Measurements from ENCODE around the gene SLC15A3. TPM values are rescaled to one million over a fixed set of nuclear protein-coding genes. Genes with fewer than 3 reads are reported as not detected.
A peak's percentile ranks its signal among the peaks of the same experiment; 100 is the strongest.

SLC15A3 gene
- total RNA-seq (1 to 10 TPM; 1.2 to 1.5 TPM), polyA plus RNA-seq (not detected)

DNA sequence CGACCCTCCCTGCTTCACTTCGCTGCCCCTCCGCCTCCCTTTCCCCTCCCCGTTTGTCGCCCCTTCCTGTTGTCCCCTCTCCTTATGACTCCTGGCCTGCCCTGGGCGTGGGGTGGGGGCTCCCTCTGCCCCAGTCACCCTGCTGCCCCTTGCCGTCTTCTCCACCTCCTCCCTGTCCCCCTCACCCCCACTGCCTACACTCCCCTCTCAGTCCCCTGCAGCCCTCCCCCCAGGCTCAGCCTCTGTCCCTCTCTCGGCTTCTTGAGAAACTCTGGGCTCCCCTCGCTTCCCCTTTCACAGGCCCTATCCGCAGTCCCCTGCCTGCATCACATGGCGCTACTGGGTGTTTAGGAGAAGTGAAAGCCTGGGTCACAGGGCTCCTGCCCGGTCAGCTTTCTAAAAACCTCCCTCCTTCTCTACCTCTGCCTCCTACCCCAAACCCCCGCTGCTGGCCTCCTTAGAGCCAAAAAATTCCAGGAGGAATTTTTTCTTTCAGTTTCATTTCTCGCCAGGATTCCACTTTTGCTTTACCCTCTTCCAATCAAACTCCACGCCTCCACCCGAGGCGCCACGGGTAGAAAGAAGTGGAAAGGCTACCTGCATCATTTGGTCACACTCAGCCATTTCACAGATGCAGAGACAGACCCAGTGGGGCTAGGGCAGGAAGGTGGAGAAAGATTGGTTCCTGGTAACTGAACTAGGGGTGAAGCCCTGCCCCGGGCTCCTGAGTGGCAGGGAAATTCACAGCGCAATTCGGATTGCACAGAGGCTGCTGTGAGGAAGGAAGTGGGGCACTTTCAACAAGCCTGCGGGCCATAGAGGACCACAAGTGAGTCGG lies at the start of gene SLC15A3:
Gene SLC15A3 (minus strand): TSS at position 273 of the 838 bp plus-strand sequence. CDS start 625 bp downstream, outside the sequence.
- peak in 2 of 5 donors; percentile 20 to 63 for DNase-seq
- peaks cover 16% of the 10 kb centered on the region for H3K4me1 ChIP-seq (ENCODE audit: insufficient read depth, low read length)
- Mint-ChIP-seq H3K4me3 (peak within 1 kb of the TSS; percentile 55 to 84 (median 78)), H3K9me3 (no peaks in the 10 kb centered on the region), H3K4me1 (peaks cover 10 to 21% (median 13%) of the 10 kb centered on the region in 3 donors), H3K27ac (peak within 1 kb of the TSS; percentile 1 to 93 (median 78)), H3K36me3 (no peaks in the 10 kb centered on the region), H3K27me3 (peaks cover 25 to 28% of the 10 kb centered on the region in 2 donors)
- POLR2A ChIA-PET = no interaction called here
- CTCF ChIA-PET = no interaction called here
- no peak within 1 kb of the TSS for H3K27ac ChIP-seq (ENCODE audit: low read depth, low read length)
- peak within 1 kb of the TSS; percentile 69 for H3K4me3 ChIP-seq (ENCODE audit: low read length)
- no peaks in the 10 kb centered on the region for H3K27me3 ChIP-seq (ENCODE audit: insufficient read depth, low read length, poor library complexity, severe bottlenecking)
- no peaks in the 10 kb centered on the region for H3K9me3 ChIP-seq (ENCODE audit: low read length)
- H3K36me3 ChIP-seq (ENCODE audit: insufficient read depth, low read length) = no peaks in the 10 kb centered on the region

GRCh38 chr11:61000426-61000825 lies 48.5 kb upstream of the SLC15A3 start:
- CTCF ChIA-PET = no interaction called here
- Histone ChIP-seq H3K4me3 (ENCODE audit: low read length) (no peak overlapping the region), H3K9me3 (ENCODE audit: low read length) (no peaks in the 10 kb centered on the region), H3K36me3 (ENCODE audit: insufficient read depth, low read length) (peaks cover 19% of the 10 kb centered on the region), H3K27me3 (ENCODE audit: insufficient read depth, low read length, poor library complexity, severe bottlenecking) (no peaks in the 10 kb centered on the region), H3K4me1 (ENCODE audit: insufficient read depth, low read length) (peaks cover 58% of the 10 kb centered on the region), H3K27ac (ENCODE audit: low read depth, low read length) (no peak overlapping the region)
- H3K4me1 Mint-ChIP-seq = peaks cover 44 to 87% (median 76%) of the 10 kb centered on the region in 3 donors
- no peak for DNase-seq
- POLR2A ChIA-PET = interaction anchor here (0.6 kb wide), 2 partner anchors 9 to 42 kb away, joined by 3 to 4 read pairs; no protein-coding TSS in a partner anchor
- peaks cover 0 to 81% (median 10%) of the 10 kb centered on the region in 3 donors for H3K36me3 Mint-ChIP-seq
- H3K4me3 Mint-ChIP-seq = peak overlapping the region in 1 of 7 donors; percentile 51
- H3K27me3 Mint-ChIP-seq = no peaks in the 10 kb centered on the region
- H3K9me3 Mint-ChIP-seq = no peaks in the 10 kb centered on the region
- peak overlapping the region in 5 of 8 donors; percentile 37 to 89 (median 68) for H3K27ac Mint-ChIP-seq

- H3K4me1 ChIP-seq (ENCODE audit: insufficient read depth, low read length) = peaks cover 56% of the 10 kb centered on the region
- no peak overlapping the region for H3K27ac ChIP-seq (ENCODE audit: low read depth, low read length)
- H3K36me3 ChIP-seq (ENCODE audit: insufficient read depth, low read length) = peaks cover 37% of the 10 kb centered on the region
- H3K9me3 Mint-ChIP-seq = no peaks in the 10 kb centered on the region
- H3K36me3 Mint-ChIP-seq = peaks cover 6 to 72% (median 17%) of the 10 kb centered on the region in 3 donors
- H3K9me3 ChIP-seq (ENCODE audit: low read length) = no peaks in the 10 kb centered on the region
- peak overlapping the region in 1 of 7 donors; percentile 40 for H3K4me3 Mint-ChIP-seq
- H3K27me3 Mint-ChIP-seq = no peaks in the 10 kb centered on the region
- peak overlapping the region in 5 of 8 donors; percentile 38 to 84 (median 79) for H3K27ac Mint-ChIP-seq
- no peak overlapping the region for H3K4me3 ChIP-seq (ENCODE audit: low read length)
- H3K27me3 ChIP-seq (ENCODE audit: insufficient read depth, low read length, poor library complexity, severe bottlenecking) = no peaks in the 10 kb centered on the region
- peaks cover 40 to 82% (median 72%) of the 10 kb centered on the region in 3 donors for H3K4me1 Mint-ChIP-seq
- CTCF ChIA-PET = interaction anchor here (1.9 kb wide), 1 partner anchor 10 kb away, joined by 5 read pairs; no protein-coding TSS in a partner anchor
- POLR2A ChIA-PET = no interaction called here
- no peak for DNase-seq
Observed at GRCh38 chr11:60996381-60997138, 44.6 kb upstream of the SLC15A3 start.

- ChIA-PET CTCF (interaction anchor here (1.0 to 1.9 kb wide), 2 partner anchors 9 to 24 kb away, joined by 3 to 5 read pairs; no protein-coding TSS in a partner anchor), POLR2A (no interaction called here)
- no peak for DNase-seq
- H3K9me3 Mint-ChIP-seq = no peaks in the 10 kb centered on the region
- H3K27ac Mint-ChIP-seq = peak overlapping the region in 6 of 8 donors; percentile 54 to 84 (median 73)
- no peaks in the 10 kb centered on the region for H3K9me3 ChIP-seq (ENCODE audit: low read length)
- H3K4me3 Mint-ChIP-seq = peak overlapping the region in 2 of 7 donors; percentile 72 to 78
- no peak overlapping the region for H3K4me3 ChIP-seq (ENCODE audit: low read length)
- peaks cover 43 to 82% (median 73%) of the 10 kb centered on the region in 3 donors for H3K4me1 Mint-ChIP-seq
- peaks cover 60% of the 10 kb centered on the region for H3K4me1 ChIP-seq (ENCODE audit: insufficient read depth, low read length)
- H3K36me3 Mint-ChIP-seq = peaks cover 6 to 73% (median 18%) of the 10 kb centered on the region in 3 donors
- H3K27me3 Mint-ChIP-seq = no peaks in the 10 kb centered on the region
- no peaks in the 10 kb centered on the region for H3K27me3 ChIP-seq (ENCODE audit: insufficient read depth, low read length, poor library complexity, severe bottlenecking)
- H3K36me3 ChIP-seq (ENCODE audit: insufficient read depth, low read length) = peaks cover 41% of the 10 kb centered on the region
- H3K27ac ChIP-seq (ENCODE audit: low read depth, low read length) = no peak overlapping the region
Observed at GRCh38 chr11:60995798-60996197, 43.8 kb upstream of the SLC15A3 start.

DNA sequence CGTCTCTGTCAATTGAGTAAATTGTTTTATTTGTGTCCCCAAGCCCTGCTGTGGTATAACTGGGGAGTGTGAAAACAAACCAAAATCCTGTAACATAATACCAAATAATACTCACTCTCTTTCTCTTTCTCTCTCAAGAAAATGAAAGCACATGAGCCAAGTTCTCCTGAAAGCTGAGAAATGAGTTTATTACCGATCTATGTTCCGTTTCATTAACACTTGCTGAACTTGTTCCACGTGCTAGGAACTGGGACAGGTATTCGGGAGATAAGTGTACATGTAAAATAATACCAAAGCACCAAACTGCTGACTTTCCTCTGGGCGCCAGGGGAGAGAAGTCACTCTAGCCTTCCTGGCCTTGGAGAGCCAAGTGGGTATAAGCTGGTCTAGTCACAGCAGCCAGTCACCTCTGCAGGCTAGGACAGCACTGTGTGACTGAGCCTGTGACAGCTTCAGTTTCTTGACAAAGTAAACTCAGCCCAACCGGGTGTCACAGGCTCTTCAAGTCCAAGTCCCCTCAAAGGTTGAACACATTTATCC lies 42.6 kb upstream of the SLC15A3 start:
- Histone ChIP-seq H3K9me3 (ENCODE audit: low read length) (no peaks in the 10 kb centered on the region), H3K36me3 (ENCODE audit: insufficient read depth, low read length) (peaks cover 41% of the 10 kb centered on the region), H3K27me3 (ENCODE audit: insufficient read depth, low read length, poor library complexity, severe bottlenecking) (no peaks in the 10 kb centered on the region), H3K4me1 (ENCODE audit: insufficient read depth, low read length) (peaks cover 59% of the 10 kb centered on the region), H3K4me3 (ENCODE audit: low read length) (no peak overlapping the region), H3K27ac (ENCODE audit: low read depth, low read length) (no peak overlapping the region)
- no peak for DNase-seq
- Mint-ChIP-seq H3K4me1 (peaks cover 45 to 84% (median 76%) of the 10 kb centered on the region in 3 donors), H3K36me3 (peaks cover 6 to 73% (median 16%) of the 10 kb centered on the region in 3 donors), H3K27me3 (no peaks in the 10 kb centered on the region), H3K9me3 (no peaks in the 10 kb centered on the region), H3K4me3 (peak overlapping the region in 6 of 7 donors; percentile 15 to 82 (median 53)), H3K27ac (peak overlapping the region; percentile 63 to 89 (median 80))
- ChIA-PET CTCF (interaction anchor here (1.0 to 1.2 kb wide), 2 partner anchors 8 to 23 kb away, joined by 3 read pairs; no protein-coding TSS in a partner anchor), POLR2A (no interaction called here)

DNA sequence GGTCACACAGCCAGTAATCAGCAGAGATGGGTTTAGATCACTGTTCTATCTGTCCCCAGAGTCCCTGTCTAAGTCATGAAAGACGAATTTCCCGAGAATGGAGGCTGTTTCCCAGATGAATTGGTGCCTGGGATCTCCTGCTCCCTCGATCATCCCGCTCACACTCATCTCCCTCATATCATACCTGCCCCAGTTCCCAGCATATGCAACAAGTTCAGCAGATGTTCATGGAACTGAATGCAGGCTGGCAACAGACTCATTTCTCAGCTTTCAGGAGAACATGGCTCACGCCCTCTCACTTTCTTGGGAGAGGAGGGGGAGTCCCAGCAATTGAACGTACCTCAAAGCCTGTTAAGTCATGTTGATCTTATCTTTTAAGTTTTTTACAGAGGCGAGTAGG lies 41.6 kb upstream of the SLC15A3 start:
- POLR2A ChIA-PET = interaction anchor here (1.1 kb wide), 2 partner anchors 9 to 87 kb away, joined by 3 read pairs; no protein-coding TSS in a partner anchor
- H3K4me3 Mint-ChIP-seq = peak overlapping the region in 4 of 7 donors; percentile 11 to 73 (median 50)
- DNase-seq = no peak

GRCh38 chr11:60992842-60993409 lies 41.0 kb upstream of the SLC15A3 start:
- peak overlapping the region in 7 of 8 donors; percentile 67 to 88 (median 83) for H3K27ac Mint-ChIP-seq
- peaks cover 48 to 86% (median 77%) of the 10 kb centered on the region in 3 donors for H3K4me1 Mint-ChIP-seq
- Histone ChIP-seq H3K9me3 (ENCODE audit: low read length) (no peaks in the 10 kb centered on the region), H3K36me3 (ENCODE audit: insufficient read depth, low read length) (peaks cover 53% of the 10 kb centered on the region), H3K27ac (ENCODE audit: low read depth, low read length) (no peak overlapping the region), H3K27me3 (ENCODE audit: insufficient read depth, low read length, poor library complexity, severe bottlenecking) (no peaks in the 10 kb centered on the region), H3K4me3 (ENCODE audit: low read length) (peak overlapping the region; percentile 34), H3K4me1 (ENCODE audit: insufficient read depth, low read length) (peaks cover 69% of the 10 kb centered on the region)
- H3K27me3 Mint-ChIP-seq = no peaks in the 10 kb centered on the region
- H3K4me3 Mint-ChIP-seq = peak overlapping the region in 4 of 7 donors; percentile 14 to 53 (median 50)
- POLR2A ChIA-PET = interaction anchor here (1.1 kb wide), 2 partner anchors 8 to 87 kb away, joined by 3 read pairs; no protein-coding TSS in a partner anchor
- no peak for DNase-seq
- peaks cover 6 to 78% (median 20%) of the 10 kb centered on the region in 3 donors for H3K36me3 Mint-ChIP-seq
- CTCF ChIA-PET = interaction anchor here (1.0 to 3.2 kb wide), 5 partner anchors 11 to 137 kb away, joined by 3 to 10 read pairs (median 3); partner anchors contain the start of gene CD6
- H3K9me3 Mint-ChIP-seq = no peaks in the 10 kb centered on the region

More for the DNA sequence above, 41.6 kb upstream of the SLC15A3 start:
- CTCF ChIA-PET = interaction anchor here (1.0 to 3.2 kb wide), 4 partner anchors 10 to 136 kb away, joined by 3 to 10 read pairs (median 5); partner anchors contain the start of gene CD6
- no peaks in the 10 kb centered on the region for H3K27me3 Mint-ChIP-seq
- H3K9me3 Mint-ChIP-seq = no peaks in the 10 kb centered on the region
- peaks cover 69% of the 10 kb centered on the region for H3K4me1 ChIP-seq (ENCODE audit: insufficient read depth, low read length)
- H3K27ac ChIP-seq (ENCODE audit: low read depth, low read length) = no peak overlapping the region
- peak overlapping the region; percentile 59 to 88 (median 84) for H3K27ac Mint-ChIP-seq
- no peak overlapping the region for H3K4me3 ChIP-seq (ENCODE audit: low read length)
- H3K36me3 ChIP-seq (ENCODE audit: insufficient read depth, low read length) = peaks cover 46% of the 10 kb centered on the region
- no peaks in the 10 kb centered on the region for H3K27me3 ChIP-seq (ENCODE audit: insufficient read depth, low read length, poor library complexity, severe bottlenecking)
- no peaks in the 10 kb centered on the region for H3K9me3 ChIP-seq (ENCODE audit: low read length)
- H3K4me1 Mint-ChIP-seq = peaks cover 52 to 86% (median 77%) of the 10 kb centered on the region in 3 donors
- peaks cover 6 to 77% (median 20%) of the 10 kb centered on the region in 3 donors for H3K36me3 Mint-ChIP-seq
